Transverse colon (tissue), 4 donors: ENCODE results near the gene PDE12. TPM values are rescaled to one million over a fixed set of nuclear protein-coding genes. Genes with fewer than 3 reads are reported as not detected.

Source experiments
- DNase-seq: peaks from one replicate; pipeline ENCODE4 v3.0.0-alpha.2; 2019
- H3K27ac ChIP-seq, 4 donors: fragments of 200-600 bp; sonication (generic); 2 replicates each; pipeline ENCODE4 v1.5.1; 2016 to 2018; ENCODE audit warnings: inconsistent platforms in 4 of 4
- H3K27me3 ChIP-seq: fragments of 200-600 bp; sonication (generic); 2 replicates; pipeline ENCODE4 v1.5.1; 2017; ENCODE audit warnings: inconsistent platforms
- H3K36me3 ChIP-seq, 4 donors: fragments of 200-600 bp; sonication (generic); 2 replicates each; pipeline ENCODE4 v1.5.1; 2017 to 2019; ENCODE audit warnings: inconsistent platforms in 4 of 4
- H3K4me1 ChIP-seq, 4 donors: fragments of 200-600 bp; sonication (generic); 2 replicates each; pipeline ENCODE4 v1.5.1; 2017 to 2020; ENCODE audit warnings: inconsistent platforms in 4 of 4
- H3K4me3 ChIP-seq, 4 donors: fragments of 200-600 bp; sonication (generic); 1 replicate in 1 of 4; 2 replicates in 3 of 4; pipeline versions ENCODE4 v1.5.1 to v1.6.1; 2017 to 2019; ENCODE audit warnings: inconsistent platforms in 4 of 4
- H3K9me3 ChIP-seq, 2 donors: fragments of 200-600 bp; sonication (generic); 2 replicates each; pipeline ENCODE4 v1.5.1; 2017 to 2019; ENCODE audit warnings: inconsistent platforms in 2 of 2
- CTCF ChIP-seq, 5 experiments: fragments of 200-600 bp in 3 of 5; fragments of 450-650 bp in 2 of 5; sonication (generic) in 3 of 5; IDR thresholded peaks; 1 replicate in 2 of 5; 2 replicates in 3 of 5; pipeline ENCODE4 v1.5.1; 2016 to 2017; ENCODE audit warnings: antibody characterized with exemption in 5 of 5, inconsistent platforms in 3 of 5, mild to moderate bottlenecking in 2 of 5, moderate library complexity in 1 of 5
- EP300 ChIP-seq: sonication (generic); formaldehyde crosslinking; IDR thresholded peaks from one replicate; pipeline ENCODE4 v1.6.1; 2017; ENCODE audit warnings: antibody characterized with exemption, low read depth
- POLR2A ChIP-seq: fragments of 450-650 bp; IDR thresholded peaks from one replicate; pipeline ENCODE4 v1.6.1; 2016; ENCODE audit warnings: antibody characterized with exemption, mild to moderate bottlenecking, moderate library complexity
- POLR2AphosphoS5 ChIP-seq, 3 donors: sonication (generic); formaldehyde crosslinking; IDR thresholded peaks; one replicate each; pipeline ENCODE4 v1.6.1; 2016; ENCODE audit warnings: antibody characterized with exemption in 3 of 3
- WGBS, 2 donors: methylation state at CpG; one replicate each; pipeline ENCODE4 v1.1.5; 2018; ENCODE audit warnings: low coverage in 1 of 2; 5-methylcytosine and 5-hydroxymethylcytosine counted together
- in situ Hi-C, 4 donors: fragments of 200-750 bp; cut with MboI; loops; one replicate each; pipeline versions ENCODE4 v1.15.0 to v1.15.1; 2017; ENCODE audit warnings: low sequenced_read_pairs in 3 of 4, low pct_ligation_motif_present in 1 of 4, low pct_unique_long_range_greater_than_20kb in 1 of 4
- intact Hi-C: fragments of 100-400 bp; cut with DNase I; formaldehyde crosslinking; loops from one replicate; pipeline ENCODE4 v1.15.1; 2023; ENCODE audit warnings: low total_unique reads
- total RNA-seq, 4 donors: library from RNA; depleted of rRNA; stranded (reverse); fragments of >200 nt; gene quantifications; one replicate each; pipeline ENCODE4 v1.1.0, GENCODE V29; 2016

PDE12 gene
- total RNA-seq, 4 donors from 2014 or later: 4.2 to 34.8 (median 19.3) TPM

- Histone ChIP-seq H3K27me3 (no peaks in the 10 kb centered on the region), H3K27ac (no peak overlapping the region), H3K36me3 (peaks cover 0 to 6% (median 2%) of the 10 kb centered on the region in 4 donors), H3K4me1 (peaks cover 19 to 31% (median 22%) of the 10 kb centered on the region in 4 donors), H3K4me3 (no peak overlapping the region), H3K9me3 (no peaks in the 10 kb centered on the region)
- TF ChIP-seq EP300: no peak
- no peak for TF ChIP-seq POLR2A
- no peak for TF ChIP-seq POLR2AphosphoS5 (IDR thresholded peaks at IDR 0.05)
- TF ChIP-seq CTCF (IDR thresholded peaks at IDR 0.05): no peak
- in situ Hi-C loops: loop anchor here in 1 of 4 donors (10.0 kb wide), 1 partner anchor 195 kb away; the partner anchor contains the start of gene SLMAP
- WGBS, 2 donors: 90% methylated on average over 1 of the region's 1 CpG
- intact Hi-C loops: loop anchor here (5.0 kb wide), 1 partner anchor 38 kb away; the partner anchor contains the start of gene ARF4
- no peak for DNase-seq
These were observed 3.5 kb downstream of the PDE12 start for GRCh38 chr3:57559526-57559925.

GRCh38 chr3:57569859-57570450, 13.9 kb downstream of the PDE12 start:
- intact Hi-C loops (no loop called here), in situ Hi-C loops (no loop called here)
- no peaks in the 10 kb centered on the region for H3K9me3 ChIP-seq
- no peaks in the 10 kb centered on the region for H3K4me1 ChIP-seq
- no peak overlapping the region for H3K4me3 ChIP-seq
- no peaks in the 10 kb centered on the region for H3K27me3 ChIP-seq
- H3K27ac ChIP-seq: no peak overlapping the region
- TF ChIP-seq CTCF (IDR thresholded peaks at IDR 0.05): no peak
- TF ChIP-seq POLR2A: no peak
- TF ChIP-seq EP300: no peak
- no peak for TF ChIP-seq POLR2AphosphoS5 (IDR thresholded peaks at IDR 0.05)
- no peak for DNase-seq
- 86% methylated on average over 5 to 6 of the region's 6 CpGs for WGBS, 2 donors
- peaks cover 0 to 64% (median 20%) of the 10 kb centered on the region in 4 donors for H3K36me3 ChIP-seq

GRCh38 chr3:57570878-57571277, 14.8 kb downstream of the PDE12 start:
- in situ Hi-C loops: no loop called here

GRCh38 chr3:57572096-57572495, 16.0 kb downstream of the PDE12 start:
- H3K4me3 ChIP-seq: no peak overlapping the region
- no peaks in the 10 kb centered on the region for H3K27me3 ChIP-seq
- in situ Hi-C loops: no loop called here
- DNase-seq: no peak
- no peaks in the 10 kb centered on the region for H3K9me3 ChIP-seq
- TF ChIP-seq POLR2AphosphoS5 (IDR thresholded peaks at IDR 0.05) (no peak), CTCF (IDR thresholded peaks at IDR 0.05) (no peak), EP300 (no peak), POLR2A (no peak)
- no peak overlapping the region for H3K27ac ChIP-seq
- intact Hi-C loops: no loop called here
- H3K36me3 ChIP-seq: peaks cover 0 to 52% (median 18%) of the 10 kb centered on the region in 4 donors
- WGBS, 2 donors: 73 to 78% methylated on average over 3 of the region's 3 CpGs
- H3K4me1 ChIP-seq: no peaks in the 10 kb centered on the region

More at GRCh38 chr3:57570878-57571277, 14.8 kb downstream of the PDE12 start:
- H3K27me3 ChIP-seq: no peaks in the 10 kb centered on the region
- intact Hi-C loops: no loop called here
- H3K4me1 ChIP-seq: no peaks in the 10 kb centered on the region
- no peak overlapping the region for H3K27ac ChIP-seq
- H3K4me3 ChIP-seq: no peak overlapping the region
- no peak for DNase-seq
- no peaks in the 10 kb centered on the region for H3K9me3 ChIP-seq
- peaks cover 0 to 56% (median 18%) of the 10 kb centered on the region in 4 donors for H3K36me3 ChIP-seq
- 98 to 100% methylated on average over 2 of the region's 2 CpGs for WGBS, 2 donors
- TF ChIP-seq CTCF (IDR thresholded peaks at IDR 0.05) (no peak), POLR2AphosphoS5 (IDR thresholded peaks at IDR 0.05) (no peak), POLR2A (no peak), EP300 (no peak)
